ENCODE results near the gene GDPGP1. TPM values are rescaled to one million over a fixed set of nuclear protein-coding genes. Genes with fewer than 3 reads are reported as not detected.

The GDPGP1 gene
- polyA plus RNA-seq, 1 donor = 2.4 TPM

DNA sequence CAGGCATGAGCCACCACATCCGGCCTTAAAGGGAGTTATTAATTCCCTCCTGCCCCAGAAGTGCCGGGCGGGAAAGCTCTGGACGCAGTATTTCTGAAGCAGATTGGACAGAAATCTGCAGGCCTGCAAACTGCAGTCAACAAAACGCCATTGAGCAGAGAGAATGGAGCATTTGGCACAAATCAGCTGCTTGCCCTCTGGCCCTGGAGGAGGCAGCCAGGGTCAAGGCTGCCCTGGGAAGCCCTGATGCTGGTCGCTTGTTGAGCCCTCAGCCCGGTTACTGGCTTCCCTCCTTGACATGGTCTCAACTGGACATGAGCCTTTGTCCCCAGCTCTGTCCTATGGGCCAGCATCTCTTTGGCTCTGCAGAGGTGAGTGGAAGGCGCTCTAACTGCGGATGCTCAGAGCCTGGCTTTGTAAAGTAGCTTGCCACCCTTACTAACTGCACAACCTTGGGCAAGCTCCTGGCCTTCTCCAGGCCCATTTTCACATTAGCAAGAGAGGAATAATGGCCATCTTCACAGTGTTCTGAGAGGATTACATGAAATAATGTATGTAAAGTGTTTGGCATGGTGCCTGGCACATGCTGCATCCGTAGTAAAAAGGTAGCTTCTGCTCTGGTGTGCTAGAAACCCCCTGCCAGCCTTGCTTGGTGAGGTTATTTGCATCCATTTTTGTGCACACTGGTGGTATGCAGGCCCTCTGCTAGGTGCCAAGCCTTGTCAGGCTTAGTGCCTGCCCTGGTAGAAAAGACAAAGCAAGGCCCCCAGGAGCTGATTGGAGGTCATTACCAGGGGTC, 28.8 kb upstream of the GDPGP1 start:
- no peak for DNase-seq (ENCODE audit: low read depth)

GRCh38 chr15:90205886-90206285, 28.1 kb upstream of the GDPGP1 start:
- no peak for DNase-seq (ENCODE audit: low read depth)

DNA sequence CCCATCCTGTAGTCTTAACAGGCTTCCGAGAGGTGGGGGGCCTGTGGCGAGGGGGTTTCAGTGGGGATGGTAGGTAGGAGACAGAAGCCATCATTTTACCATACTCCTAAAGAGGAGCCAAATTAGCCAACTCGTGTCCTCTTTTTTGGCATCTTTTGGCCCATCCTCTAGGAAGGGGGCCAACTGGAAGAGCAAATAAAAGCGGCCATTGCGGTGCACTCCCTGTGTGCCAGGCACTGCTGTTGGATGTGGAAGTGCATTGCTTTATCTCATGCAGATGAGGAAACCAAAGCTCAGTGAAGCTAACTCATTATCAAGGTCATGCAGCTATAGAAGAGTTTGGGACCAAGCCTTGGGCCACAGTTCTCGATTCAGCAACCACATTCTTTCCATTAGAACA, 26.8 kb upstream of the GDPGP1 start:
- no peak for DNase-seq (ENCODE audit: low read depth)

GRCh38 chr15:90208356-90208755, 25.7 kb upstream of the GDPGP1 start:
- DNase-seq (ENCODE audit: low read depth) = no peak

- no peak for DNase-seq (ENCODE audit: low read depth)
Measured at GRCh38 chr15:90209591-90209990, 24.4 kb upstream of the GDPGP1 start.

GRCh38 chr15:90210593-90210992, 23.4 kb upstream of the GDPGP1 start:
- no peak for DNase-seq (ENCODE audit: low read depth)

DNA sequence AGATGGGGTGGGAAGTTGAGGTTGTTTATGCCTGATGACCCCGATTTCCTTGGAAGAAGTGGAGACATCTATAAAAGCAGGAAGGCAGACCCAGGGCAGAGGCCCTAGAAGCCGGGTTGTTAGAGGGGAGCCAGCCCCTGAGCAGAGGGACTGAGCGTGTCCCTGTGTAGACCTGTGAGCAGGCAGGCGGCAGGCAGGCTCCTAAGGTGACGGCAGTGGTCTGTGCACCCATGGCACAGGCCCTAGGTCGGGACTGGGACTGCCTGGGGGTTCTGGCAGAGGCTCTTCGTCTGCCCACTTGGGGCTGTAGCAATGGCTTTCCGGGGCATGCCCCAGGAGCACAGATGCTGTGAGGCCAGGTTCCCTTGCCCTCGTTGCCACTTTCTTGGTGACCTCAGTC, 23.0 kb upstream of the GDPGP1 start:
- DNase-seq (ENCODE audit: low read depth) = no peak

DNA sequence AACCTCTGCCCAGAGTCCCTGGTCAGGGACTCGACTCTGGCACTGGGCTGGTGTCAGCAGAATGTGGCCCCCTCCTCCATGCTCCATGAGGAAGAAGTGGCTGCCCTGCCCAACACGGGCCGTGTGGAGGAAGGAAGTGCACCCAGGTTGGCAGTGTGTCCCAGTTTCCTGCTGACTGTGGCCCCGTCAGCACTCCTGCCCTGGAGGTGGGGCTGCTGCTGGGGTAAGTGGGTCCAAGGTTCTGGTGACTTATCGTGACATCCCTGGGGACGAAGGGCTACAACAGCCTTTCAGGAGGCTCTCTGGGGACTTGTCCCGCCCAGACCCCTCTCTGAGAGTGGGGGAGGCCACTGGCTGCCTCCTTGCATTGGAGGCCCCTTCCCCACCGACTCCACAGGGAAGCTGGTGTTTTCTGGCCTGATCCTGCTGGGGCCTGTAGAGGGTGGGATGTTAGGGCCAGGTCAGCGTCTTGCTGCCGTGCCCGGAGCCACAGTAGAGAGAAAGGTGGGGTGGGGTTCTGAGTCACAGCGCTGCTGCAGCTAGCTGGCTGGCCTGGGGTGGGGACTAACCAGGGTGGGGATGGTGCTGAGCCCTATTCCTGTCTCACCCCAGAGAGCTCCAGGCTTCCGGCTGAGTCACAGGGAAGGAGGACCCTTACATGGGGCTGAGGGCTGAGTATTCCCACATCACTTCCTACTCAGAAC, 22.4 kb upstream of the GDPGP1 start:
- no peak for DNase-seq (ENCODE audit: low read depth)

DNA sequence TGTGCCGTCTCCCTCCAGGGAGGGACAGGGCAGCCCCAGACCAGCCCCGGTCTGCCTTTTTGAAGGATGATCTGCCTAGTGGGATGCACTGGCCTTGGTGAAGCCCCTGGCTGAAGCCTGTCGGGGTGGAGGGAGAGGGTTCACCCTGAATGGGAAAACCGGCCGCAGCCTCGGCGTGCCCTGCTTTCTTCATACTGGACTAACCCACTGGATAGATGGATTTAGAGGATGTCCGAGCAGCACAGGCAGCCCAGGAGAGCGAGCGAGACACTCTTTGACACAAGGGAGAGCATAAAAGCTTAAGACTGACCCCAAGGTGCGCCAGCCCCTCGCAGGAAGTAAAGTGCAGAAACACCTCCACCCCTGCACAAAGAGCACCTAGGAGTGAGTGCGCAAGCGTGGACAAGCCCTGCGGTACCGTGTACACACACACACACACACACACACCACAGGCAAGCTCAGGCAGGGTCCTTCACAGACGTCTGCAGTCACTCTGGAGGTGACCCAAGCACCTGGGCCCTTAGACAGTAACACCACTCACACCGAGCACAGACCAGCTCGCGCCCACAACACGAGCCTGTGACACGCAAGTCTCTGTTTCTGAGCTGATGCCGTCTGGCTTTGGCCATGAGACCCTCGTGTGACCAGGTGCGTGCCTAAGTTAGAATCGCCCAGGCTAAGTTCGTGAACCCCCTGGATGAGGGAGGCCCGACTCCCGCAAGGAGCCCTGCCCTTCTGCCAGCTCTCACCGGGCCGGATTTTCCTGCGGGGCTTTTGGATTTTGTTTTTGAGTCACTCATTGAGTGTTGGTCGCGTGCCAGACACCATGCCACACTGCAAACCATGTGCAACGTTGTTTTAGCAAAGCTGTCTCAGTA, 21.5 kb upstream of the GDPGP1 start:
- DNase-seq (ENCODE audit: low read depth) = no peak

GRCh38 chr15:90213122-90213817, 20.7 kb upstream of the GDPGP1 start:
- DNase-seq (ENCODE audit: low read depth) = no peak

DNA sequence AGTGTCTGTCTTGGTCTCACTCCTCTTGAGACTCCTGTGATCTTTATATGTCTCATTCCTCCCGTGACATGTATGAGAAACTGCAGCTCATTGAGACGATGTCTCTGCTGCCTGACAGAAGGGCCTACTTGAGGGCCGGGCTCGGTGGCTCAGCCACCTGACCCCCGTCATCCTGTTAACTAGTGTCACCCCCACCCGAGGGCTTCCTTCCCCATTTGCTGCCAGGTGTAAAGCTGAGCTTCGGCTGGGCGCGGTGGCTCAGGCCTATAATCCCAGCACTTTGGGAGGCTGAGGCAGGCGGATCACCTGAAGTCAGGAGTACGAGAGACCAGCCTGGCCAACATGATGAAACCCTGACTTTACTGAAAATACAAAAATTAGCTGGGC, 20.2 kb upstream of the GDPGP1 start:
- DNase-seq (ENCODE audit: low read depth) = no peak

- no peak for DNase-seq (ENCODE audit: low read depth)
Measured at GRCh38 chr15:90214553-90215196, 19.3 kb upstream of the GDPGP1 start.

GRCh38 chr15:90217671-90218394, 16.2 kb upstream of the GDPGP1 start:
- DNase-seq (ENCODE audit: low read depth) = no peak

GRCh38 chr15:90219421-90220141, 14.4 kb upstream of the GDPGP1 start:
- DNase-seq (ENCODE audit: low read depth) = no peak

DNA sequence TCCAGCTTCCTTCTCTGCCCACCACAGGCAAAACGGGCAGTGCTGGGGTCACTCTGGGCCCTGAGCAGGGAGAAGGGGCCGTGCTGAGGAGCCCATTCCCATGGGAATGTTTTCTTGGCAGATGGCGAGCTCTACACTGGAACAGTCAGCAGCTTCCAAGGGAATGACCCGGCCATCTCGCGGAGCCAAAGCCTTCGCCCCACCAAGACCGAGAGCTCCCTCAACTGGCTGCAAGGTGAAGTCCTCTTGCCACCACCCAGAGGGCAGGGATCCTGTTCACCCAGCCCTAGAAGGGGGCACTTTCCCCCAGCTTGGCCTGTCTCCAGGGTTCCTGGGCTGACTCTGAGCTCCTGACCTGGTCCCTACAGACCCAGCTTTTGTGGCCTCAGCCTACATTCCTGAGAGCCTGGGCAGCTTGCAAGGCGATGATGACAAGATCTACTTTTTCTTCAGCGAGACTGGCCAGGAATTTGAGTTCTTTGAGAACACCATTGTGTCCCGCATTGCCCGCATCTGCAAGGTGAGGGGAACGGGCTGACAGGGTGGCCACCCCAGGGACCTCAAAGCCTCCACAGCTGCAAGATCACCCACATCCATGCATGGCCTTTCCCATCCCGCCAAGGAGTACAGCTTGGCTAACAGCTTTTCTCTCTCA, 12.6 kb upstream of the GDPGP1 start:
- no peak for DNase-seq (ENCODE audit: low read depth)

GRCh38 chr15:90222547-90222946, 11.5 kb upstream of the GDPGP1 start:
- no peak for DNase-seq (ENCODE audit: low read depth)

GRCh38 chr15:90223441-90224165, 10.4 kb upstream of the GDPGP1 start:
- DNase-seq (ENCODE audit: low read depth) = no peak

GRCh38 chr15:90225047-90225446, 9.0 kb upstream of the GDPGP1 start:
- no peak for DNase-seq (ENCODE audit: low read depth)

Measured in forelimb muscle (tissue), 1 donor.